Measurements from ENCODE around the gene ZNHIT1.

ZNHIT1 gene

DNA sequence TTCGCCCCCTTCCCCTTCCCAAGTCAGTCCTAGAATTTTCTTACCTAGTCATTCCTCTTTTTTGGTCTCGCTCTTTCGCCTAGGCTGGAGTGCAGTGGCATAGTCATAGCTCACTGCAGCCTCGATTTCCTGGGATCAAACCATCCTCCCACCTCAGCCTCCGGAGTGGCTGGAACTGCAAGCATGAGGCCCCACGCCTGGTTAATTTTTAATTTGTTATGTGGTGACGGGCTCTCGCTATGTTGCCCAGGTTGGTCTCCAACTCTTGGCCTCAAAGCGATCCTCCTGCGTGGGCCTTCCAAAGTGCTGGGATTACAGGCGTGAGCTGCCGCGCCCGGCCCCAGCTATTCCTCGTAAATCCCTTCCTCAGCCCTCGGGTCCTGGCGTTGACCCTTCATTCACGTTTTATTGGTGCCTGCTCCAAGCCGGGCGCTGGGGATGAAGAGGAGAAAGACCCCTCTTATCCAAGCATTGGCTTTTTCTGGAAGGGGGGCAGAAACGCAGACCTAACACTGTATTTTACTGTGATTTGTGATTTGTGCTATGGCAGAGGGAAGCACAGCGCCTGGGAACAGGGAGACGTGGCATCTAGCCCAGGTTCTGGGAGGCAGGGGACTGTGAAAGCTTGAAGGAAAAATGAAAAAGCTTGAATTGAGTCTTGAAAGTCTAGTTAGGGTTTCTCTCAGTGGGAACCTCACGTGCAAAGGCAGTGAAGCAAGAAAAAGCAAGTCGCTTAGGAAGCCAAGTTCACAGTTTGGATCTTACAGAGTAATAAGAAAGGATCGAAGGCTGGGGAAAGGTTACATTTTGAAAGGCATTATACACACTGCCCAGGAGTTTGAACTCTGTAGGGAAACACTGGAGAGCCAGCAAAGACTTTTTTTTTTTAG is 516 bp downstream of the ZNHIT1 start:
- no peak for DNase-seq (ENCODE audit: low spot score)

DNA sequence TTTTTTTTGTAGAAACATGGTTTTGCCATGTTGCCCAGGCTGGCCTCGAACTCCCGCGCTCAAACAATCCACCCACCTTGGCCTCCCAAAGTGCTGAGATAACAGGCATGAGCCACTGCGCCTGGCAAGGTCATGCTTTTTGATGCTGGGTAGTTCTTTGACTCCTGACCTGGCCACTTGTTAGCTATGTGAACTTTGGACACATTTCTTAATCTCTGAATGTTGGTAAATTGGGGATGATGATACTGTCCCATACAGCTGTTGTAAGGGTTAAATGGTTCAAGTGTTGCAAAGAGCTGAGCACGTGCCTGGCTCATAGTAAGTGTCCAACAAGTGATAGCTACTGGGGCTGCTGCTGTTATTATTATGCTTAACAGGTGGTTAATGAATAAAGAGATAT is 2.3 kb downstream of the ZNHIT1 start:
- no peak for DNase-seq (ENCODE audit: low spot score)

DNA sequence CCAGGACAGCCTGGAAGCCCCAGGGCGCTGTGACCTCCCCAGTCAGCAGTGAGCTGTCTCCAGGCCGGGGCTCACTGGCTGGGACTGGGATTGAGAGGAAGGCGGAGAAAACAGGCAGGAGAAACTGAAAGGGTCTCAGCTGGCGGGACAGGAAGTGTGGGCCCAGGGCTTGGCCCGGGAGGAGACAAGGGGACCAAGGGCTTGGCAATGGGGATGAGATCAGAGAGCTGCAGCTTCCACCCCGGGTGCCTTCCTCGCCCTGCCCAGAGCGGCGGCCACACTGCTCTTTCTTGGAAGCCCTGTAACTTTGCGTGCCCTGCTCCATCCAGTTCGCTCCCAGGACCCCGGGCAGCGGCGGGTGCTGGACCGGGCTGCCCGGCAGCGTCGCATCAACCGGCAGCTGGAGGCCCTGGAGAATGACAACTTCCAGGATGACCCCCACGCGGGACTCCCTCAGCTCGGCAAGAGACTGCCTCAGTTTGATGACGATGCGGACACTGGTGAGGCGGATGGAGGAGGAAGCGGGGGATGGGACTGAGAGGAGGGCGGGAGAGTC is 4.4 kb downstream of the ZNHIT1 start:
- no peak for DNase-seq (ENCODE audit: low spot score)

DNA sequence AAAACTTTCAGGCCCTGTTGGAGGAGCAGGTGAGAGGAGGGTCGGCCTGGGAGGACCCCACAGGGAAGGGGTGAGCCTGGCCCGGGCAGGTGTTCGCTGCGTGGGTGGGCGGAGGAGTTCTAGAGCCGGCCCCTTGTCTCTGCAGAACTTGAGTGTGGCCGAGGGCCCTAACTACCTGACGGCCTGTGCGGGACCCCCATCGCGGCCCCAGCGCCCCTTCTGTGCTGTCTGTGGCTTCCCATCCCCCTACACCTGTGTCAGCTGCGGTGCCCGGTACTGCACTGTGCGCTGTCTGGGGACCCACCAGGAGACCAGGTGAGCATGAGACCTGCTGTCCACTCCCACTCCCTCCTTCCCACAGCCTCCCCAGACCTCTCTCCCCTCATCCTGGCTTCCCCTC is 5.6 kb downstream of the ZNHIT1 start:
- no peak for DNase-seq (ENCODE audit: low spot score)

DNA sequence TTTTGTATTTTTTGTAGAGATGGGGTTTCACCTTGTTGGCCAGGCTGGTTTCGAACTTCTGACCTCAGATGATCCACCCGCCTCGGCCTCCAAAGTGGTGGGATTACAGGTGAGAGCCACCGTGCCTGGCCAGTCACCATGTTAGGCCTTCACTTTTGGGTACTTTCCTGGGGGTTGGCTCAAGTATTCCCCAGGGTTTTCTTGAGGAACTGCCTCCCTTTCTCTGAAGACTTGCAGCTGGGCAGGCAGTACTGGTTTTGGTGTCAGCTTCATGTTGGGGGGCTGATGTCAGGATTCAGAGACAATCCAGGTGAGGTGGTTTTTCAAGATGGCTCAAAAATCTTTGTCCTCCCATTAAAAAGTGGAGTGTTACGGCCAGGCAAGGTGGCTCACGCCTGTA is 7.7 kb downstream of the ZNHIT1 start:
- no peak for DNase-seq (ENCODE audit: low spot score)

DNA sequence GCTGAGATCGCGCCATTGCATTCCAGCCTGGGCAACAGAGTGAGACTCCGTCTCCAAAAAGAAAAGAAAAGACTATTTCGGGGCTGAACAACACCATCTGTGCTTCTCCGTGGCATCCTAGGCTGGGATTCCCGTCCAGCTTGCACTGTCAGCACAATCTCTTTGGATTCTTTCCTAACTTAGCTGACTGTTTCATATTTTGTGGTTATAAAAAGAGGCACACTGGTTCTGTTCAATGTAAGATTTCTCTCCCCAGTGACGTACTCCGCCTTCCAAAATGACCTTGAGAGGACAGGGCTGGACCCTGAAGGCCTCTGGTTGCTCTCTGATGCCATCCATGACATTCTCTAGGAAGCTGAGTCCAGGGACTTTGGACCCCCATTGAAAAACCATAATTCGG is 8.8 kb downstream of the ZNHIT1 start:
- DNase-seq (ENCODE audit: low spot score), result no peak

DNA sequence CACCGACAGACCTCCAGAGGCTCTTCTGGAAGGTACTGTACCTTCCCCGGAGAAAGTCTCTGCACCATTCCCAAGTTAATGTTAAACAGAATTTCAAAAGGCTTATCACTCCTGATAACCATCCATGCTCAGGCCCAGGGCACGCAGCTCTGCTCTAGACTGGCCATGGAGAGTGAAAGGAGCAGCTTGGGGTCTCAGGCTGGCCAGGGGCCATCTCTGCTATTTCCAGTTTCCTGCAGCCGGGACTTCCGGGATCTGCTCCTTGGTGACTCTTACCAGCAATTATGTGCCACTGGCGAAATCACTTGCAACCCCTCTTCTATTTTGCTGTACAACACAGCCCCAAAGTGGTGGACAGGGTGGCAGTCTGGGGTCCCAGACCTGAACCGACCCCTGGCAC is 13.7 kb downstream of the ZNHIT1 start:
- no peak for DNase-seq (ENCODE audit: low spot score)

DNA sequence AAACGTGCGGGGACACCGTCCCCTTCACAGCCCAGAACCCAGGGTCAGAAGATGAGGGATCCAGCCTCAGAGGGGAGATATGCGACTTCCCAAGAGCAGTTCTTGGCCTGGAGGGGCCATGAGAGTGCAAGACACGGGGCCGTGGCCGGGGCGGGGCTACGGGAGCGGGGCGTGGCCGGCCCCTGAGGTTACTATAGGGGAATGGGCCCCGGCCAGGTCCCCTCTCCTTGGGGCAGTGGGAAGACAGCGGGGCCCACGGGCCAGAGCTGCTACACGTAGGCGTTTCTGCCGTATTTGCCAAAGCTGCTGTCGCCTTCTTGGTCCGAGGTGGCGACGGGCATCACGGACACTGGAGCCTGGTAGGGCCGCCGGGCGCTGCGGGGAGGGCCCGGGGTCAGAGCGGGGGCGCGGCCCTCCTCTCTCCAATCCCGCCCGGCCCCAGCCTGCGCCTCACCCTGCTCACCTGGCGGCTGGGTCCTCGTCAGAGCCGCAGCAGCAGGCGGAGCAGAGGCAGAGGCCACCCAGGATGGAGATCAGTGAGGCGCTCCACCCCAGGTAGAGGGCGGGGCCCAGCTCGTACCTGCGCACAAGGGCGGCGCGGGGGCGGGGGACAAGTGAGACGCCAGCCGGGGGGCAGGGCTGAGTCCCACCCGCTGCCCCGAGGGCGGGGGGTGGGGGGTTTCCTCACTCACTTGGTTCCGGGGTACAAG is 14.3 kb downstream of the ZNHIT1 start:
- peak; percentile 85 for DNase-seq (ENCODE audit: low spot score)

DNA sequence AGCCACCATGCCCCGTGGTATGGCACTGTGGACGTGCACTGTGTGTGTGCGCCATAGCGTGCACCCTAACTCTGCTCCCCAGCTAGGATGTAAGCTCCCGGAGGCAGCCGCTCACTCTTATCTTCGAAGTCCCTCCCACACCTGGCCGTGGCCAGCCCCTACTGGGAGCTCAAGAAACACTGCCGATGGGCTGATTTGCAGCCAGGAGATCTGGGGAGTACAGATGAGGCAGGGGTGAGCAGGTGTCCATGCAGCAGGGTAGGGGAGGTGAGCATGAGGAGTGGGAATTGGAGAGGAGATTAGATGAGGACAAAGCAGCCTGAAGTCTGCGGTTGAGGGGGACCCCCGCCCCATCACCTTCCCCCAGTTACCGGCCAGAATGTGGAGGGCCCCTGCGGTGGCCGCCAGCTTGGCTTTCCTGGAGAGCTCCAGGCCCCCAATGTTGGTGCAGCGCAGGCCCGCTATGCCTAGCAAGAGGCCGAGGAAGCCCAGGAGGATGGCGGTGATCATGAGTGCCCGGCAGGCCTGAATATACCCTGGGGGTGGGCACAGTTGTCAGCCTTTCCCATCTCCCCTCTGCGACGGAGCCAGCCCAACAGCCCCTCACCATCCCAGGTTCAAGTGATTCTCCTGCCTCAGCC is 16.1 kb downstream of the ZNHIT1 start:
- DNase-seq (ENCODE audit: low spot score), result no peak

DNA sequence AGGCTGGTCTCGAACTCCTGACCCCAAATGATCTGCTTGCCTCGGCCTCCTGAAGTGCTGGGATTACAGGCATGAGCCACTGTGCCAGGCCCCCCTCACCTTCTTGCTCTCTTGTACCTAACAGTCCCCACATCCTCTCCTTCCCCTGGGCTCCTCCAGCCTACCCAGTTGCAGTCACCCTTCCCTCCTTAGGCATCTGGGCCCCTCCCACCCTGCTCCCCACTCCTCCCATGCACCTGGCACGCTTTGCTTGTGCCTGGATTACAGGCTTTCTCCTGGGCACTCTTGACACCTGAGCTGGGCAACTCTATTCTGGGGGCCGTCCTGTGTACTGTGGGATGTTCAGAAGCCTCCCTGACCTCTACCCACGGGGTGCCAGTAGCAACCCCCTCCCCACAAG is 16.7 kb downstream of the ZNHIT1 start:
- DNase-seq (ENCODE audit: low spot score), result no peak

DNA sequence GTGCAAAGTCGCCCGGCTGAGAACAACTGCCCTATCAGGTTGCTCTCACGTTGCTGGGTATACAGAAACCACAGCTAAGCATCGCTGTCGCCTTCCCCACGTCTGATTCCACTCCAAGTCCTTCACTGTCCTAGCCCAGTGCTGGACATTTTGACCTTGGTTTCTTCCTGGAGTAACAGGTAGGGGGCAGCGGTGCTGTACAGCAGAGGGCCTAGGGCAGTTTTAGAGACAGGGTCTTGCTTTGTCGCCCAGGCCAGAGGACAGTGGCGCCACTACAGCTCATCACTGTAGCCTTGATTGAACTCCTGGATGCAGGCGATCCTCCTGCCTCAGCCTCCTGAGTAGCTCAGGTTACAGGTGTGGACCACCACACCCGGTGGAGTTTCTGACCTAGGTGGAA is 17.1 kb downstream of the ZNHIT1 start:
- no peak for DNase-seq (ENCODE audit: low spot score)

DNA sequence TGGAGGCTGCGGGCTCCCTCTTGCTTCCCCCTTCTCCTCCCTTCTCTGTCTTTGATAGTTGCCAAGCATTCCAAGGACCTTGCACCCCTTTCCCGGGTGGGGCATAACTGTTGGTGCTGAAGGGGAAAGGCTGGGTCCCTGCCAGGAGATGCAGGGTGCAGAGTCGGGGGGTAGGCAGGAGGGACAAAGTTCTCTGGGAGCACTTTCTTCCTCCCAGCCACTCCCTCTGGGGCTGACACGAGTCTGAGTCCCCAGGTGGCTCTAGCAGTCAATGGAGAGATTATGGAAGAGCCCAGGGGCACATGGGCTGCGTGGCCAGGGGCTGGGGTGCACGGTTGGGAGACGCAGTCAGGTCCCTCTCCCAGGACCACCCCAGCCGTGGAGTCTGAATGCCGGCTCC is 17.6 kb downstream of the ZNHIT1 start:
- no peak for DNase-seq (ENCODE audit: low spot score)

DNA sequence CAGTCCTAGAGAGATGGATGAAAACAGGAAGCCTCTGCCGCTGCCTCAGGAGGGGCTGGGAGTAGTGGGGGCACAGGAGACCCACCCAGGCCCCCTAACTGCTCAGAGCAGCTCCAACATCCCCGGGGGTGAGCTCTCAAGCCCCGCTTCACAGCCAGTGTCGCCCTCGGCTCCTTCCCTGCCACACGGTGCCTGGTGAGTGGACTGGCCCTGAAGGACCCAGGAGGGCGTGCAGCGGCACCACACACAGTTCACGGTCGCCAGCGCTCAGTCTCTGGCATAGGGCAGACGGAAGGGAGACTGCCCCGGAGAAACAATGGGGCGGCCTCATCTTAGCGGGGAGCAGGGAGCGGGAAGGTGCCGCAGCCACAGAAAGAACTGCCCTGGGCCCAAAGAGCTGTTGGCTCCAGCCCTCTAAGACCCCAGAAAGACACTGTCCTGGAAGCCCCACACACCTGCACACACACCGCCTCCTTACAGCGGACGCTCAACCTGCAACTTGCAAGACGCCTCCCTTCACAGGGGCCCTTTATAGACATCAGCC is 18.4 kb downstream of the ZNHIT1 start:
- no peak for DNase-seq (ENCODE audit: low spot score)

DNA sequence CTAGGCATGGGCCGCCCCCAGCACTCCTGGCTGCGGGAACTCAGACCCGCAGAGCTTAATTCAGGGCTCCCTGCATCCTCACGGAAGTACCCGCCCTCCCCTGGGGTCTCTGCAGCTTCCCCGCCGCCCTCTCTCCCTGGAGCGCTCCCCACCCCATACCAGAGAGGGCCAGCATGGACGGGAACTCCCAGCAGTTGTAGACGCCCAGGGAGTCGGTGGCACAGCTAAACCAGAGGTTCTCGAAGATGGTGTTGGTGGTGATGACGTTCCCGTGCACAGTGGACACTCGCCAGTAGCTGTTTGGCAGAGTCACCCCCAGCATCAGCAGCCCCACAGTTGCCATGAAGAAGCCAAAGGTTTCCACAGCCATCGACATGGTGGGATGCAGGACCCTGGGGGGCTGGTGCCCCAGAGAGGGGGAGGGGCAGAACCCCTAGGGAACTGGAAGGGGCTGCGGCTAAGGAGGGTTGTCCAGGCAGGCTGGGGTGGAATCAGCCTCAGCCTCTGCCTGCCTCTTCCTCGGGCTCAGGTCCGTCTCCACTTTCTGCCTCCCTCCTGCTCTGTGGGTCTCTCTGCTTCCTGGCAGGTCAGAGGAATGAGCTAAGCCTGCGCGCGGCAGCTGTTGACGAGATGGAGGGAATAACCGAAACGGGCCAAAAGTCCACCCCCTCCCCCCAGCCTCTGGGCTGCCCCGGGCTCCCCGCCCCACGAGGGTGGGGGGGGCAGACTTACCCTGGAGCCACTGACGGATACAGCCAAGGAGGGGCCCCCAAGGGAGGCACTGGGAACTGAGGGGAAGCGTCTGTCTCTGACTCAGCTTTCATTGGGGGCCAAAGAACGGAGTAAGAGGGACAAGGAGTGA is 19.5 kb downstream of the ZNHIT1 start, which contains the start of gene CLDN15:
CLDN15 (minus strand) TSS at position 597 of the 862 bp plus-strand sequence; CDS start at position 376, 221 bp downstream.
- no peak for DNase-seq (ENCODE audit: low spot score)

DNA sequence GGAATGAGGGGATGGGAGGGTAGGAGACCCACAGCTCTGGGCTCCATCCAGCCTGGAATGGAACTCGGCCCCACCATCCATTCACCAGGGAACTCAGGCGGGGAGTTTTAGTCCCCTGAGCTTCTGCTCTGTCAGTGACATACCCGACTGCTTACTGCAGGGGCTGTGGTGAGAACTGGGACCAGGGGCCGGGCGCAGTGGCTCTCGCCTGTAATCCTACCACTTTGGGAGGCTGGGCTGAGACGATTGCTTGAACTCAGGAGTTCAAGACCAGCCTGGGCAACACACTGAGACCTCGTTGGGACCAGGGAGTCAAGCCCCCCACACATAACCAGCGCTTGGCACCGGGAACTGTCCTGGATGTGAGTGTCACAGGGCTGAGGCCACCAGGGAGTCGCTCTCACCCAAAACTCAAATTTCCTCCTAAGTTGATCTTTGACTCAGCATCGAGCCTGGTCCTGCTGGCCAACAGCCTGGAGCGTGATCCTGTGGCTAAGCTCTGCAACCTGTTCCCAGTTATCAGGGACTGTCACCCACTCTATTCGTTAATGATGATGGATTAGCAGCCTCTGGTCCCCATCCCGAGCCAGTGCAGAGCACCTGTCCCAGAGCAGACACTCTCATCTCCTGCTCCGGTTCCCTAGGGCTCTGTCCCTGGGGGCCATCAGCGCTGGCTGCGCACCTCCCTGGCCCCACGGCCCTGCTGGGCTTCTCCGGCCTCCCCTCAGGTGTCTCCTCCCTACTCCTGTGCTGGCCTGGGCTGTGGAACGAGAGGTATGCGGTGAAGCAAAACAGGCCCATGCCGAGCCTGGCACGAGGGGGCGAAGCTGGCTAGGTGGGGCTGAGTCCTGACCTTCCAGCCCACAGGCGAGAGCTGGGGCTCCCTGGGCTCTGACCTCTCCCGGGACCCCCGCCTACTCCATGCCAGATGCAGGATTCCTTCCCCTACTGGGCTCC is 20.5 kb downstream of the ZNHIT1 start:
- DNase-seq (ENCODE audit: low spot score), result no peak

DNA sequence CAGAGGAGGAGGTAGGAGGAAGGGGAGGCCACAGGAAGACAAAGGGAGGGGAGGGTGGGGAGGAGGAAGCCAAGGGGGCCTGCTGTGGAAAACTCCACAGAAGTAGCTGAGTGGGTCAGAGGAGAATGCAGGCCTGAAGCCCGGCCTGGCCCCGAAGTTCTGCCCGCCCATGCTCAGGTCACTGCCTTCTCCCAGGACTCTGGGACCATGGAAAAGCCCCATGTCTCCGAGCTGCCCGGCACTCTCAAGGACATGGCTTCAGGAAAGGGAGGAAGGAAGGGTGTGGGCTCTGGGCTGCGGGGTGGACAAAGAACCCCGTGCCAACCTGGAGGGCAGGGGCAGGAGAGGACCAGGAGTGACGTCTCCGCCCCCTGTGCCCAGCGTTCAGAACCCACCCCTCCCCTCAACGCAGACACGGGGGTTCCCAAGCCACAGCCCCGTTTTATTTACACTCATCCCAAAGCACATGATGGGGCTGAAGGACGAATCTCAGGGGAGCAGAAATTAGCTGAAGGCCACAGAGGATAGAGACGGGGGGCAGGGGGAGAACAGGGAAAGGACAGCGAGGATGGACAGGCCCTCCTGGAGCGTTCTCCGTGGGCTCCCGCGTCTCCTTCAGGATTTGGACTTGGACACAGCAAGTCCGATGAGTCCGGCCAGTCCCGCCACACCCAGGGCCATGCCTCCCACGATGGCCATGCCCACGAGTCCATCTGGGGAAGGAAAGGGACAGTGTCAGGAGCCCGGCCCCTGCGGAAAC is 21.4 kb downstream of the ZNHIT1 start:
- no peak for DNase-seq (ENCODE audit: low spot score)

DNA sequence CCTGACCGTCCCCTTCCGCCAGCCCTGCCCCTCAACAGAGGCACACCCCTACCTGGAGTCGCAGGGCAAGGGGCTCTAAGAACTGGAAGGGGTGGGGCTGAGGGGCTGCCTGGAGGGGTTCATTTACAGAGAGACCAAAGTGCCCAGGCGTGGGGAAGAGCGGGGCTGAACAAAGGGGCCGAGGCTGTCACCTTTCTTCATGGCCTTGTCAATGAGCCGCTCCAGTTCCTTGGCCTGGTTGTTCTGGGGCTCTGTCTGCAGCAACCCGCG is 21.9 kb downstream of the ZNHIT1 start:
- no peak for DNase-seq (ENCODE audit: low spot score)

DNA sequence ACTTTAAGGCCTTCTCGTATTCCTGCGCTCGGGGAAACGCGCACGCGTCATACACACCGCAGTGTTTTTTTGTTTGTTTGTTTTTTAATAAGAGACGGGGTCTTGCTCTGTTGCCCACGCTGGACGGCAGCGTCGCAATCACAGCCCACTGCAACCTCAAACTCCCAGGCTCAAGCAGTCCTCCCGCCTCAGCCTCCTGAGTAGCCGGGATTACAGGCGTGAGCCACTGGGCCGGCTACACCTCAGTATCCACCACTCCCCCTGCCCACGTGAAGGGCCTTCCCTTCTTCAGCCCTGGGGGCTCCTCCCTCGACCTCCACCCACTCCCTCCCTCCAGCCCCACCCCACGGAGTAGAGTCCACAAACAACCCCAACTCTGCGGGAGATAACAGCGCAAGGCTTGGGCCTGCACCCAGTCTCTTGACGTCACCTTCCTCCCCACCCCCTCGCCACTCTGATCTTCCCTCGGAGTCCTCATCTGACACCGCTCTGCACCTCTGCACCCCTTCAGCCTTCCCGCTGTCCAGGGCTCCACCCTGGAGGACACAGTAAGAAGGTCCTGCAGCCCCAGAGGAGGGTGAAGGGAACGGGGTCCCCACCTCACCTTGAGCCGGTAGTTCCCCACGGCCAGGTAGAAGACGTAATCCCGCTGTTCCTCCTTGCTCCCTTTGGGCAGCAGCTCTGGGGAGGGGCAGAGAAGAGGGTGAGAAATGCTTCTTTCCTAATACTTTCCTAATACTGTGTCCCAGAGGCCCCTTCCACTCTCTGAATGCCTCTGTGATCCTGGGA is 22.5 kb downstream of the ZNHIT1 start:
- no peak for DNase-seq (ENCODE audit: low spot score)

DNA sequence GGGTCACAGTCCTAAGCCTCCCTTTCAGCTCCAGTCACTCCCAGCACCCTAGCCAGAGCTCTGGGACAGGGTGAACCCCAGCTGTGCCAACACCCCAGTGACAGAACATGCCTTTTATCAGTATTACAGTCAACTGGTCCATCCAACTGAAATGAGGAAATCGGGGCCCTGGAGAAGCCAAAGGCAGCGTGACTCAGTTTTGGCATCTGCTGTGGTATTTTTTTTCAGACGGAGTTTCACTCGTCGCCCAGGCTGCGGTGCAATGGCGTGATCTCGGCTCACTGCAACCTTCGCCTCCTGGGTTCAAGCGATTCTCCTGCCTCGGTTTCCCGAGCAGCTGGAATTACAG is 23.0 kb downstream of the ZNHIT1 start:
- no peak for DNase-seq (ENCODE audit: low spot score)
